KMS-11 (cell line): Measurements from ENCODE around the gene RARB.
A peak's percentile ranks its signal among the peaks of the same experiment; 100 is the strongest.

Experiments
- H2AFZ ChIP-seq: fragments of 200-600 bp; sonication (generic); 2 replicates; pipeline ENCODE4 v1.6.1; 2016; ENCODE audit warnings: antibody characterized with exemption, mixed run types, low read depth
- H3K27ac ChIP-seq: fragments of 200-600 bp; sonication (generic); 2 replicates; pipeline ENCODE4 v1.6.1; 2016; ENCODE audit warnings: mild to moderate bottlenecking, mixed run types
- H3K27me3 ChIP-seq: fragments of 200-600 bp; sonication (generic); 2 replicates; pipeline ENCODE4 v1.6.1; 2017; ENCODE audit warnings: mild to moderate bottlenecking, low read depth, mixed run types, moderate library complexity; ENCODE audit not compliant: insufficient read depth
- H3K36me3 ChIP-seq: fragments of 200-600 bp; sonication (generic); 2 replicates; pipeline ENCODE4 v1.6.1; 2017; ENCODE audit warnings: mild to moderate bottlenecking, mixed run types; ENCODE audit not compliant: insufficient read depth
- H3K4me1 ChIP-seq: fragments of 200-600 bp; sonication (generic); 2 replicates; pipeline ENCODE4 v1.6.1; 2016; ENCODE audit warnings: mild to moderate bottlenecking, low read depth, mixed run types; ENCODE audit not compliant: poor library complexity, severe bottlenecking
- H3K4me2 ChIP-seq: fragments of 200-600 bp; sonication (generic); 2 replicates; pipeline ENCODE4 v1.7.0; 2016; ENCODE audit warnings: mild to moderate bottlenecking, mixed run types
- H3K4me3 ChIP-seq: fragments of 200-600 bp; sonication (generic); IDR thresholded peaks from 2 replicates; pipeline ENCODE4 v1.6.1; 2017; ENCODE audit warnings: low read depth, low read length, mixed read lengths; ENCODE audit not compliant: insufficient read depth
- H3K79me2 ChIP-seq: fragments of 200-600 bp; sonication (generic); 2 replicates; pipeline ENCODE4 v1.6.1; 2016; ENCODE audit warnings: low read depth, mixed run types; ENCODE audit not compliant: insufficient read depth
- H3K9ac ChIP-seq: fragments of 200-600 bp; sonication (generic); 2 replicates; pipeline ENCODE4 v1.6.1; 2016; ENCODE audit warnings: mild to moderate bottlenecking, mixed run types
- H4K20me1 ChIP-seq: fragments of 200-600 bp; sonication (generic); 2 replicates; pipeline ENCODE4 v1.6.1; 2016; ENCODE audit warnings: mild to moderate bottlenecking, mixed run types; ENCODE audit not compliant: insufficient read depth
- TF ChIP-seq, protein P1 (sequence below): fragments of 200-600 bp; sonication (generic); conservative IDR thresholded peaks from 2 replicates; pipeline ENCODE4 v1.6.1; 2017; ENCODE audit warnings: low read depth, mild to moderate bottlenecking, antibody characterized with exemption, low read length, moderate library complexity, mixed read lengths

RARB gene

DNA sequence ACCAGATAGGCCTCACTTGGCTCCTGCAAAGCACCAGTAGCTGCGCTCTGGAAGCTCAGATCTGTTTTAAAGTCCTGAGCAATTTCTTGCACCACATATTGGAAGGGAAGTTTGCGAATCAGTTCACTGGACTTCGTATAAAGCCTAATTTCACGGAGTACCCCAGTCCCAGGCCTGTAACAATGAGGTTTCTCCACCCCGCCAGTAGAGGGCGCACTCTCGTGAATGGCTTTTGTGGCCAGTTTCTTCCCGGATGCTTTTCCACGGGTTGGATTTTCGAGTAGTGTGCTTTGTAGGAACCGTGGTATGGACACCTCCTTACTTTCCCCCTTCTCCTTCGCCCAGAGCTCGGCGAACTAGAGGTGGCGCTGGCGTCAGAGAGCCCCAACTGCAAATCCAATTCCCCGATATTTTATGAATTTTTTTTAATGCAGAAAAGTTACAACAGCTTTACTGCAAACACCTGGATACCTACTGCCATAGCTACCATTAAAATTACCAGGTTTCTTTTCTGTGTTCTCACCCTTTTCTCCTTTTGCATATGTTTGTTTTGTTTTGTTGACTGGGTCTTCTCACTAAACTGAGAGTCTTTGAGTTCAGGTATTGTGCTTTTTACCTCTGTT lies 13.3 kb downstream of the RARB start:
- Histone ChIP-seq H3K4me3 (no peak overlapping the region), H3K4me1 (no peaks in the 10 kb centered on the region), H3K79me2 (no peaks in the 10 kb centered on the region), H2AFZ (no peak overlapping the region), H3K9ac (no peak overlapping the region), H3K36me3 (no peaks in the 10 kb centered on the region), H3K4me2 (no peak overlapping the region), H4K20me1 (no peaks in the 10 kb centered on the region), H3K27ac (no peak overlapping the region), H3K27me3 (no peaks in the 10 kb centered on the region)
- TF ChIP-seq, protein P1, sequence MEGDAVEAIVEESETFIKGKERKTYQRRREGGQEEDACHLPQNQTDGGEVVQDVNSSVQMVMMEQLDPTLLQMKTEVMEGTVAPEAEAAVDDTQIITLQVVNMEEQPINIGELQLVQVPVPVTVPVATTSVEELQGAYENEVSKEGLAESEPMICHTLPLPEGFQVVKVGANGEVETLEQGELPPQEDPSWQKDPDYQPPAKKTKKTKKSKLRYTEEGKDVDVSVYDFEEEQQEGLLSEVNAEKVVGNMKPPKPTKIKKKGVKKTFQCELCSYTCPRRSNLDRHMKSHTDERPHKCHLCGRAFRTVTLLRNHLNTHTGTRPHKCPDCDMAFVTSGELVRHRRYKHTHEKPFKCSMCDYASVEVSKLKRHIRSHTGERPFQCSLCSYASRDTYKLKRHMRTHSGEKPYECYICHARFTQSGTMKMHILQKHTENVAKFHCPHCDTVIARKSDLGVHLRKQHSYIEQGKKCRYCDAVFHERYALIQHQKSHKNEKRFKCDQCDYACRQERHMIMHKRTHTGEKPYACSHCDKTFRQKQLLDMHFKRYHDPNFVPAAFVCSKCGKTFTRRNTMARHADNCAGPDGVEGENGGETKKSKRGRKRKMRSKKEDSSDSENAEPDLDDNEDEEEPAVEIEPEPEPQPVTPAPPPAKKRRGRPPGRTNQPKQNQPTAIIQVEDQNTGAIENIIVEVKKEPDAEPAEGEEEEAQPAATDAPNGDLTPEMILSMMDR: peak; percentile 79

DNA sequence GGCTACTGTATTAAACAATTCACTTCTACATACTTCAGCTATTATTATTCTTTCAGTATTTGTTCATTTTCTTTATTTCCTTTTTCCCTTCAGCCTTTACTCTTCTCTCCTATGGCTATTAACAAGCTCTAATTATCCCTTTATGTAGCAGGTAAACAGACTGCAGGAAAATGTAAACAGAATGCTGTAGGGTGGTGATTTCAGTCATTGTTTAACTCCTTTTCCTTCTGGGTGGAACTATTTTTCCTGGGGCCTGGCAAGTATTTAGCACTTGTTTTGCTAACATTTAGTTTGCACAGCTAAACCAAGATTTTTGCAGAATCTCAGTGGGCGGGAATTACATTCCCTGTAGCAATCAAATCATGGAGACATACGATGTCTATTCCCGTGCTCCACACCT lies 14.4 kb downstream of the RARB start:
- no peaks in the 10 kb centered on the region for H3K4me1 ChIP-seq
- H3K27me3 ChIP-seq: no peaks in the 10 kb centered on the region
- H3K4me2 ChIP-seq: no peak overlapping the region
- no peaks in the 10 kb centered on the region for H3K79me2 ChIP-seq
- H3K4me3 ChIP-seq: no peak overlapping the region
- H2AFZ ChIP-seq: no peak overlapping the region
- no peak overlapping the region for H3K27ac ChIP-seq
- H3K36me3 ChIP-seq: no peaks in the 10 kb centered on the region
- no peak overlapping the region for H3K9ac ChIP-seq
- TF ChIP-seq, protein P1: no peak
- H4K20me1 ChIP-seq: no peaks in the 10 kb centered on the region

DNA sequence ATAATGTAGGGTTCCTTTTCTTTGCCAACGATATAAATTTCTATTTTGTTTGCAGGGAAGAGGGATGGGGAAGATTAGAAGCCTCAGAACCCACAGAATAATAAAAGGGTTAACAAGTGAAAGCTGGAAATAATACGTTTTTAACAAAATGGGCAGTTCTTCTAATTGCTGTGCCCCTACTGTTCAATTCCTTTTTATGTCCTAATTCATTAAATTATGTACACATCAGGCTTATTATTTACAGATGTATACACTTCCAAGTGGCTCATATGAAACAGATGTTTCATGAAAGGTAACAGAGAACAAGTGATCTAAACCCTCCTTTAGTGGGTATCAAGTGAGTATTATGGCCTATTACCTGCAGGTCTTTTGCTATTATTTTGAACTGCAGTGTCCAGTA lies 16.2 kb downstream of the RARB start:
- no peak overlapping the region for H3K27ac ChIP-seq
- no peaks in the 10 kb centered on the region for H3K27me3 ChIP-seq
- H3K4me3 ChIP-seq: no peak overlapping the region
- TF ChIP-seq, protein P1: no peak
- no peak overlapping the region for H2AFZ ChIP-seq
- H3K4me2 ChIP-seq: no peak overlapping the region
- no peaks in the 10 kb centered on the region for H4K20me1 ChIP-seq
- no peaks in the 10 kb centered on the region for H3K36me3 ChIP-seq
- H3K4me1 ChIP-seq: no peaks in the 10 kb centered on the region
- H3K9ac ChIP-seq: no peak overlapping the region
- no peaks in the 10 kb centered on the region for H3K79me2 ChIP-seq

GRCh38 chr3:25445731-25446130 lies 17.7 kb downstream of the RARB start:
- TF ChIP-seq, protein P1: no peak
- H3K79me2 ChIP-seq: no peaks in the 10 kb centered on the region

More at GRCh38 chr3:25445731-25446130, 17.7 kb downstream of the RARB start:
- H3K9ac ChIP-seq: no peak overlapping the region
- no peak overlapping the region for H2AFZ ChIP-seq
- no peaks in the 10 kb centered on the region for H4K20me1 ChIP-seq
- H3K27ac ChIP-seq: no peak overlapping the region
- H3K36me3 ChIP-seq: no peaks in the 10 kb centered on the region
- no peaks in the 10 kb centered on the region for H3K4me1 ChIP-seq
- H3K4me3 ChIP-seq: no peak overlapping the region
- H3K4me2 ChIP-seq: no peak overlapping the region
- no peaks in the 10 kb centered on the region for H3K27me3 ChIP-seq
